Brain microvascular endothelial cell (primary cell): Measurements from ENCODE around the gene CARD8.

Experiments used
- DNase-seq: peaks from one replicate; pipeline ENCODE4 v3.0.0-alpha.2; 2020
- H3K27ac ChIP-seq: fragments of 250-450 bp; sonication (Bioruptor Pico); 2 replicates; pipeline ENCODE4 v1.5.1; 2020; ENCODE audit warnings: mild to moderate bottlenecking, moderate library complexity
- H3K27me3 ChIP-seq: fragments of 250-450 bp; sonication (Bioruptor Pico); replicated peaks from 2 replicates; pipeline ENCODE4 v1.5.1; 2020; ENCODE audit warnings: mild to moderate bottlenecking
- H3K36me3 ChIP-seq: fragments of 250-450 bp; sonication (Bioruptor Pico); replicated peaks from 2 replicates; pipeline ENCODE4 v1.5.1; 2020; ENCODE audit warnings: mild to moderate bottlenecking
- H3K4me3 ChIP-seq: 2 replicates; pipeline ENCODE4 v1.5.1; 2011; ENCODE audit warnings: low read depth, mild to moderate bottlenecking, control low read depth, low read length, moderate library complexity
- CTCF ChIP-seq: IDR thresholded peaks from 2 replicates; pipeline ENCODE4 v1.5.1; 2011; ENCODE audit warnings: low read depth, mild to moderate bottlenecking, moderate library complexity, low read length, control low read depth, inconsistent platforms; ENCODE audit errors: missing control alignments
- in situ Hi-C: cut with HindIII; loops from 2 replicates; pipeline ENCODE4 v1.10.0; 2017; ENCODE audit warnings: low sequenced_read_pairs, low pct_ligation_motif_present

CARD8 gene

GRCh38 chr19:48169939-48170803, 85.5 kb downstream of the CARD8 start, which contains the start of the genes LIG1 and ZSWIM9:
LIG1 (minus strand) TSS chr19:48170344; CDS start chr19:48165566, 4,778 bp downstream.
ZSWIM9 (plus strand) TSS chr19:48170680; CDS start chr19:48171803, 1,123 bp downstream.
- peak; percentile 10 for TF ChIP-seq CTCF
- Histone ChIP-seq H3K27me3 (no peaks in the 10 kb centered on the region), H3K4me3 (peak within 1 kb of the TSS; percentile 84), H3K27ac (peak within 1 kb of the TSS; percentile 76), H3K36me3 (no peaks in the 10 kb centered on the region)
- DNase-seq, result peak; percentile 91
- in situ Hi-C loops, result no loop called here

GRCh38 chr19:48169578-48169938, 86.2 kb downstream of the CARD8 start:
- Histone ChIP-seq H3K4me3 (peak overlapping the region; percentile 84), H3K36me3 (no peaks in the 10 kb centered on the region), H3K27me3 (no peaks in the 10 kb centered on the region), H3K27ac (no peak overlapping the region)
- in situ Hi-C loops, result no loop called here
- DNase-seq, result peak; percentile 49
- no peak for TF ChIP-seq CTCF

GRCh38 chr19:48168689-48169088, 87.0 kb downstream of the CARD8 start:
- in situ Hi-C loops, result no loop called here
- Histone ChIP-seq H3K36me3 (no peaks in the 10 kb centered on the region), H3K4me3 (no peak overlapping the region), H3K27ac (no peak overlapping the region), H3K27me3 (no peaks in the 10 kb centered on the region)
- no peak for DNase-seq
- no peak for TF ChIP-seq CTCF

GRCh38 chr19:48158210-48158790, 97.4 kb downstream of the CARD8 start:
- Histone ChIP-seq H3K4me3 (no peak overlapping the region), H3K36me3 (no peaks in the 10 kb centered on the region), H3K27me3 (no peaks in the 10 kb centered on the region), H3K27ac (no peak overlapping the region)
- TF ChIP-seq CTCF, result no peak
- in situ Hi-C loops, result no loop called here
- DNase-seq, result no peak
